ENCODE results near the gene SOD2.
"Not testable (repeated sequence)": the region's sequence is repeated elsewhere in the genome, so short reads cannot be mapped to it uniquely, and the experiment has no call there.

Gene SOD2

DNA sequence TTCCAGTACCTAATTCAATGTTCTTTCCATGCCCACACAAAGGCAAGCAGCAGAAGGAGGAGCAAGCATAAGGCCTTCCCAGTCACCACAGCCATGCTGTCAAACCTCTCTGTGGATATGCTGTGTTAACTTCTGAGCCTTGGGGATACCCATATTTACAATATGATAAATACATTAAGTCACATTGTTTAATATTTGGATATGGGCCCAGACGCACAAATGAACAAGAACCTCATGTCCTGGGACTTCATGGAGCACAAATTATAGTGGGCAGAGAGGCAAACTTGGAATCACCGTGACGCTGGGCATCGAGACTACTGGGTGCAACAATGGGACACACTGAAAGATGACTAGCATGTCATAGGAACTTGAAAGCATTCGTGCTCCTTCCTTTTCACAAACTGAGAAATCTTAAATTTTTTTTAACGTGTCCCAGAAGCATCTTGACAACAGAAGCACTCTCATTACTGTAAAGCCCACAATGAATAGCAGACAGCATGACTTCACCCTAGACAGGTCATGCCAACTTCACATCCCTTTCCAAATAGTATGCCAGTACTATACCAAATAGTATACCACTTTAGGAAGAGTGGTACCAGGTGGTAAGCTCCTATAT, 16.0 kb downstream of the SOD2 start:
- Histone ChIP-seq H3K9me3 (ENCODE audit: control extremely low read depth in 1 of 5, control insufficient read depth in 4 of 5, insufficient read depth in 2 of 5, low read depth in 1 of 5, low read length in 4 of 5) (no peaks in the 10 kb centered on the region), H3K4me1 (ENCODE audit: control extremely low read depth in 1 of 4, control insufficient read depth in 4 of 4, insufficient read depth in 4 of 4, low read length in 3 of 4) (peaks cover 3 to 24% (median 14%) of the 10 kb centered on the region in 4 experiments), H3K36me3 (ENCODE audit: control insufficient read depth in 4 of 4, insufficient read depth in 4 of 4, low read length in 3 of 4) (peaks cover 3 to 30% (median 25%) of the 10 kb centered on the region in 4 experiments), H3K4me3 (ENCODE audit: control insufficient read depth in 1 of 7, extremely low read depth in 1 of 7, insufficient read depth in 4 of 7, low read depth in 2 of 7, low read length in 6 of 7) (no peak overlapping the region), H3K27ac (ENCODE audit: insufficient read depth in 1 of 2, low read depth in 1 of 2, low read length in 2 of 2, poor library complexity in 1 of 2, severe bottlenecking in 2 of 2) (no peak overlapping the region), H3K27me3 (replicated peaks in 2 of 5; ENCODE audit: control insufficient read depth in 4 of 5, insufficient read depth in 5 of 5, low read length in 4 of 5) (no peaks in the 10 kb centered on the region)
- POLR2A ChIA-PET = no interaction called here
- 97% methylated on average over 6 of the region's 6 CpGs for WGBS (ENCODE audit: insufficient coverage)
- CTCF ChIA-PET = interaction anchor here (1.7 kb wide), 1 partner anchor 22 kb away, joined by 5 read pairs; no protein-coding TSS in a partner anchor
- DNase-seq = no peak

DNA sequence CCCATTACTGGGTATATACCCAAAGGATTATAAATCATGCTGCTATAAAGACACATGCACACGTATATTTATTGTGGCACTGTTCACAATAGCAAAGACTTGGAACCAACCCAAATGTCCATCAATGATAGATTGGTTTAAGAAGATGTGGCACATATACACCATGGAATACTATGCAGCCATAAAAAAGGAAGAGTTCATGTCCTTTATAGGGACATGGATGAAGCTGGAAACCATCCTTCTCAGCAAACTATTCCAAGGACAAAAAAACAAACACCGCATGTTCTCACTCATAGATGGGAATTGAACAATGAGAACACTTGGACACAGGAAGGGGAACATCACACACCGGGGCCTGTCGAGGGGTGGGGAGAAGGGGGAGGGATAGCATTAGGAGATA, 16.8 kb downstream of the SOD2 start:
- DNase-seq; H3K27ac ChIP-seq (ENCODE audit: insufficient read depth in 1 of 2, low read depth in 1 of 2, low read length in 2 of 2, poor library complexity in 1 of 2, severe bottlenecking in 2 of 2); H3K9me3 ChIP-seq (ENCODE audit: control extremely low read depth in 1 of 5, control insufficient read depth in 4 of 5, insufficient read depth in 2 of 5, low read depth in 1 of 5, low read length in 4 of 5); CTCF ChIA-PET; POLR2A ChIA-PET; H3K27me3 ChIP-seq (replicated peaks in 2 of 5; ENCODE audit: control insufficient read depth in 4 of 5, insufficient read depth in 5 of 5, low read length in 4 of 5); H3K4me3 ChIP-seq (ENCODE audit: control insufficient read depth in 1 of 7, extremely low read depth in 1 of 7, insufficient read depth in 4 of 7, low read depth in 2 of 7, low read length in 6 of 7): not testable (repeated sequence)
- peaks cover 3 to 28% (median 23%) of the 10 kb centered on the region in 4 experiments for H3K36me3 ChIP-seq (ENCODE audit: control insufficient read depth in 4 of 4, insufficient read depth in 4 of 4, low read length in 3 of 4)
- peaks cover 0 to 16% (median 8%) of the 10 kb centered on the region in 4 experiments for H3K4me1 ChIP-seq (ENCODE audit: control extremely low read depth in 1 of 4, control insufficient read depth in 4 of 4, insufficient read depth in 4 of 4, low read length in 3 of 4)
- no CpG with 5 or more reads among the region's 4 CpGs for WGBS (ENCODE audit: insufficient coverage)

DNA sequence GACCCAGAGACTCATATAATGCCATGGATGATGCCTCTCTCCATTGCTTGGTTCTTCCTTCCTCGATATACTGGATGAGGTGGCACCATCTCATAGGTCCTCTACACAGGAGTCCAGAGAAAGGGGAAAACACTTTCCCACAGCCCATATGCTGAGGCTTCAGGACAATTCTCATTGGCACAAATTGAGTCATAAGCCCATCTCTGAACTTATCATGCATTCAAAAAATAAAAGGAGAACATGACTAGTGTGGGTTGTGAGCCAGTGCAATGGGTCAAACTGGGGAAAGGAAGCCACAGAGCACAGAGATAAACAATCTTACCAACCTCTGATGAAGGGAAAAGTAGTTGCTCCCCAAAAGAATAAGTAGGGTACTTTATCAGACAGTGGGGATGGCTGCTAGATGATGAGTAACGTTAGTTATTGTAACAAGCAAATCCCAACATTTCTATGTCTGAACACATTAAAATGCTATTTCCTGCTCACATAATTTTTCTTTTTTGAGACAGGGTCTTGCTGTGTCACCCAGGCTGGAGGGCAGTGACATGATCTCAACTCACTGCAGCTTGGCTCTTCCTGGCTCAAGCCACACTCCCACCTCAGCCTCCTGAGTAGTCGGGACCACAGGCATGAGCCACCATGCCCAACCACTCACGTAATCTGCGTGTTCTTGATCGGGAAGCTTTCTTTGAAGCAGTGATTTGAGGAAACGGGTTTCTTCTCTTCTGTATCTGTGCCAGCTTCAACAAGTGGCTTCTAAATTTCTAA, 27.0 kb downstream of the SOD2 start:
- Histone ChIP-seq H3K27ac (ENCODE audit: insufficient read depth in 1 of 2, low read depth in 1 of 2, low read length in 2 of 2, poor library complexity in 1 of 2, severe bottlenecking in 2 of 2) (no peak overlapping the region), H3K4me1 (ENCODE audit: control extremely low read depth in 1 of 4, control insufficient read depth in 4 of 4, insufficient read depth in 4 of 4, low read length in 3 of 4) (no peaks in the 10 kb centered on the region), H3K9me3 (ENCODE audit: control extremely low read depth in 1 of 5, control insufficient read depth in 4 of 5, insufficient read depth in 2 of 5, low read depth in 1 of 5, low read length in 4 of 5) (peaks cover 2 to 14% (median 5%) of the 10 kb centered on the region in 5 experiments), H3K36me3 (ENCODE audit: control insufficient read depth in 4 of 4, insufficient read depth in 4 of 4, low read length in 3 of 4) (peaks cover 6 to 20% (median 9%) of the 10 kb centered on the region in 4 experiments), H3K4me3 (ENCODE audit: control insufficient read depth in 1 of 7, extremely low read depth in 1 of 7, insufficient read depth in 4 of 7, low read depth in 2 of 7, low read length in 6 of 7) (no peak overlapping the region), H3K27me3 (replicated peaks in 2 of 5; ENCODE audit: control insufficient read depth in 4 of 5, insufficient read depth in 5 of 5, low read length in 4 of 5) (no peaks in the 10 kb centered on the region)
- CTCF ChIA-PET = no interaction called here
- no peak for DNase-seq
- POLR2A ChIA-PET = no interaction called here
- 87% methylated on average over 4 of the region's 7 CpGs for WGBS (ENCODE audit: insufficient coverage)

DNA sequence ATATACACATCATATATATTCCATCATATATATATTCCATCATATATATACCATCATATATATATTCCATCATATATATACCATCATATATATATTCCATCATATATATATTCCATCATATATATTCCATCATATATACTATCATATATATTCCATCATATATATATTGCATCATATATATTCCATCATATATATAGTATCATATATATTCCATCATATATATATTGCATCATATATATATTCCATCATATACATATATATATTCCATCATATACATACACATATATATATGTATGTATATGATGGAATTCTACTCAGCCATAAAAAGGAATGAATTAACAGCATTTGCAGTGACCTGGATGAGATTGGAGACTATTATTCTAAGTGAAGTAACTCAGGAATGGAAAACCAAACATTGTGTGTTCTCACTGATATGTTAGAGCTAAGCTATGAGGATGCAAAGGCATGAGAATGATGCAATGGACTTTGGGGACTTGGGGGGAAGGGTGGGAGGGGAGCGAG, 29.6 kb downstream of the SOD2 start:
- DNase-seq; H3K36me3 ChIP-seq (ENCODE audit: control insufficient read depth in 4 of 4, insufficient read depth in 4 of 4, low read length in 3 of 4); H3K4me1 ChIP-seq (ENCODE audit: control extremely low read depth in 1 of 4, control insufficient read depth in 4 of 4, insufficient read depth in 4 of 4, low read length in 3 of 4); H3K9me3 ChIP-seq (ENCODE audit: control extremely low read depth in 1 of 5, control insufficient read depth in 4 of 5, insufficient read depth in 2 of 5, low read depth in 1 of 5, low read length in 4 of 5); H3K4me3 ChIP-seq (ENCODE audit: control insufficient read depth in 1 of 7, extremely low read depth in 1 of 7, insufficient read depth in 4 of 7, low read depth in 2 of 7, low read length in 6 of 7); H3K27me3 ChIP-seq (replicated peaks in 2 of 5; ENCODE audit: control insufficient read depth in 4 of 5, insufficient read depth in 5 of 5, low read length in 4 of 5); POLR2A ChIA-PET; H3K27ac ChIP-seq (ENCODE audit: insufficient read depth in 1 of 2, low read depth in 1 of 2, low read length in 2 of 2, poor library complexity in 1 of 2, severe bottlenecking in 2 of 2): not testable (repeated sequence)
- no CpG with 5 or more reads among the region's 1 CpG for WGBS (ENCODE audit: insufficient coverage)
- CTCF ChIA-PET = interaction anchor here (1.1 to 1.4 kb wide), 2 partner anchors 7 to 8 kb away, joined by 3 to 7 read pairs; no protein-coding TSS in a partner anchor

DNA sequence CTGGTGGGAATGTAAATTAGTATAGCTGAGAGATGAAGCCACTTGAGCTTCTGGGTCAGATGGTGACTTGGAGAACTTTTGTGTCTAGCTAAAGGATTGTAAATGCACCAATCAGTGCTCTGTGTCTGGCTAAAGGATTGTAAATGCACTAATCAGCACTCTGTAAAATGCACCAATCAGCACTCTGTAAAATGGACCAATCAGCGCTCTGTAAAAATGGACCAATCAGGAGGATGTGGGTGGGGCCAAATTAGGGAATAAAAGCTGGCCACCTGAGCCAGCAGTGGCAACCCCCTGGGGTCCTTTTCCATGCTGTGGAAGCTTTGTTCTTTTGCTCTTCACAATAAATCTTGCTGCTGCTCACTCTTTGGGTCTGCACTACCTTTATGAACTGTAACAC, 31.1 kb downstream of the SOD2 start:
- DNase-seq; H3K9me3 ChIP-seq (ENCODE audit: control extremely low read depth in 1 of 5, control insufficient read depth in 4 of 5, insufficient read depth in 2 of 5, low read depth in 1 of 5, low read length in 4 of 5); H3K27me3 ChIP-seq (replicated peaks in 2 of 5; ENCODE audit: control insufficient read depth in 4 of 5, insufficient read depth in 5 of 5, low read length in 4 of 5); H3K4me1 ChIP-seq (ENCODE audit: control extremely low read depth in 1 of 4, control insufficient read depth in 4 of 4, insufficient read depth in 4 of 4, low read length in 3 of 4); POLR2A ChIA-PET; H3K27ac ChIP-seq (ENCODE audit: insufficient read depth in 1 of 2, low read depth in 1 of 2, low read length in 2 of 2, poor library complexity in 1 of 2, severe bottlenecking in 2 of 2); H3K36me3 ChIP-seq (ENCODE audit: control insufficient read depth in 4 of 4, insufficient read depth in 4 of 4, low read length in 3 of 4); H3K4me3 ChIP-seq (ENCODE audit: control insufficient read depth in 1 of 7, extremely low read depth in 1 of 7, insufficient read depth in 4 of 7, low read depth in 2 of 7, low read length in 6 of 7): not testable (repeated sequence)
- CTCF ChIA-PET = interaction anchor here (1.1 kb wide), 1 partner anchor 9 kb away, joined by 3 read pairs; no protein-coding TSS in a partner anchor
- 100% methylated on average over 1 of the region's 1 CpG for WGBS (ENCODE audit: insufficient coverage)

DNA sequence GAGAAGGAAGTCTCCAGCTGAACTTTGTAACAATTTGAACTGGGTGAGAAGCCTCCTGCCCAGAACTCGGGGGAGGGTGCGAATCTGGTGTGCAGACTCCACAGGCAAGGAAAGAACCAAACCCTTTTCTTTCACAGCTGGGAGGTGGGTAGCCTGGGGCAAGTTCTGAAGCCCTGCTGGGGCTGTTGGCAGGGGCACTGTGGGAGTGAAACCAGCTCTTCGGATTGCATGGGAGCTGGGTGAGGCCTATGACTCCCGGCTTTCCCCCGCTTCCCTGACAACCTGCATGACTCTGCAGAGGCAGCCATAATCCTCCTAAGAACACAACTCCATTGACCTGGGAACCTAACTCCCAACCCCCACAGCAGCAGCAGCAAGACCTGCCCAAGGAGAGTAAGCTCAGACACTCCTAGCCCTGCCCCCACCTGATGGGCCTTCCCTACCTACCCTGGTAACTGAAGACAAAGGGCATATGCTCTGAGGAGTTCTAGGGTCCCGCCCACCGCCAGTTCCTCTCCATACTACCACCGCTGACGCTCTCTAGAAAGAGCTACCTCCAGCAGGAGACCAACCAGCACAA, 37.5 kb downstream of the SOD2 start:
- ChIA-PET CTCF (interaction anchor here (0.6 to 3.7 kb wide), 18 partner anchors 8 to 817 kb away, joined by 3 to 20 read pairs (median 6); no protein-coding TSS in a partner anchor), POLR2A (interaction anchor here (0.7 kb wide), 1 partner anchor 1348 kb away, joined by 3 read pairs; no protein-coding TSS in a partner anchor)
- DNase-seq = no peak
- WGBS (ENCODE audit: insufficient coverage) = 97% methylated on average over 3 of the region's 9 CpGs
- no peak overlapping the region for H3K27ac ChIP-seq (ENCODE audit: insufficient read depth in 1 of 2, low read depth in 1 of 2, low read length in 2 of 2, poor library complexity in 1 of 2, severe bottlenecking in 2 of 2)
- no peaks in the 10 kb centered on the region for H3K9me3 ChIP-seq (ENCODE audit: control extremely low read depth in 1 of 5, control insufficient read depth in 4 of 5, insufficient read depth in 2 of 5, low read depth in 1 of 5, low read length in 4 of 5)
- no peaks in the 10 kb centered on the region for H3K4me1 ChIP-seq (ENCODE audit: control extremely low read depth in 1 of 4, control insufficient read depth in 4 of 4, insufficient read depth in 4 of 4, low read length in 3 of 4)
- no peak overlapping the region for H3K4me3 ChIP-seq (ENCODE audit: control insufficient read depth in 1 of 7, extremely low read depth in 1 of 7, insufficient read depth in 4 of 7, low read depth in 2 of 7, low read length in 6 of 7)
- peaks cover 0 to 2% (median 0%) of the 10 kb centered on the region in 4 experiments for H3K36me3 ChIP-seq (ENCODE audit: control insufficient read depth in 4 of 4, insufficient read depth in 4 of 4, low read length in 3 of 4)
- no peaks in the 10 kb centered on the region for H3K27me3 ChIP-seq (replicated peaks in 2 of 5; ENCODE audit: control insufficient read depth in 4 of 5, insufficient read depth in 5 of 5, low read length in 4 of 5)

Data from common myeloid progenitor, CD34-positive (primary cell).